Neural crest cell (in vitro differentiated cells): Measurements from ENCODE around the gene MUC5AC. TPM values are rescaled to one million over a fixed set of nuclear protein-coding genes. Genes with fewer than 3 reads are reported as not detected.

Source experiments
- DNase-seq: peaks from one replicate; pipeline ENCODE4 v3.0.0; 2021; ENCODE audit warnings: low read depth, mixed read lengths, low spot score
- H3K27ac Mint-ChIP-seq: one replicate; pipeline ENCODE4 v1.8.0; 2021; ENCODE audit warnings: mild to moderate bottlenecking, mixed read lengths; ENCODE audit not compliant: unreplicated experiment
- H3K27me3 Mint-ChIP-seq: 2 replicates; pipeline ENCODE4 v1.8.0; 2021; ENCODE audit warnings: low read depth, mild to moderate bottlenecking, mixed read lengths
- H3K36me3 Mint-ChIP-seq: 2 replicates; pipeline ENCODE4 v1.8.0; 2021; ENCODE audit warnings: low read depth, mild to moderate bottlenecking, mixed read lengths
- H3K4me1 Mint-ChIP-seq: 2 replicates; pipeline ENCODE4 v1.8.0; 2021; ENCODE audit warnings: mixed read lengths
- H3K4me3 Mint-ChIP-seq: one replicate; pipeline ENCODE4 v1.8.0; 2021; ENCODE audit warnings: mild to moderate bottlenecking, mixed read lengths
- H3K9me3 Mint-ChIP-seq: 2 replicates; pipeline ENCODE4 v1.8.0; 2021; ENCODE audit warnings: mixed read lengths
- CTCF ChIP-seq: fragments of 200-600 bp; sonication (generic); conservative IDR thresholded peaks from 2 replicates; pipeline ENCODE4 v1.5.0; 2021; ENCODE audit warnings: antibody characterized with exemption, mild to moderate bottlenecking
- total RNA-seq: library from RNA; stranded (reverse); gene quantifications from 2 replicates; pipeline ENCODE4 v1.2.1, GENCODE V29; 2021

The MUC5AC gene
- total RNA-seq, 1 donor from 2014 or later, result not detected

GRCh38 chr11:1194231-1194976 is 36.7 kb downstream of the MUC5AC start:
- TF ChIP-seq CTCF, result no peak
- H3K4me1 Mint-ChIP-seq, result no peaks in the 10 kb centered on the region
- H3K36me3 Mint-ChIP-seq, result no peaks in the 10 kb centered on the region
- H3K9me3 Mint-ChIP-seq, result no peaks in the 10 kb centered on the region
- no peak overlapping the region for H3K27ac Mint-ChIP-seq
- H3K4me3 Mint-ChIP-seq, result no peak overlapping the region
- H3K27me3 Mint-ChIP-seq, result peaks cover 2% of the 10 kb centered on the region
- no peak for DNase-seq

- Mint-ChIP-seq H3K36me3 (no peaks in the 10 kb centered on the region), H3K9me3 (no peaks in the 10 kb centered on the region), H3K27ac (no peak overlapping the region), H3K27me3 (peaks cover 2% of the 10 kb centered on the region), H3K4me3 (no peak overlapping the region), H3K4me1 (no peaks in the 10 kb centered on the region)
- TF ChIP-seq CTCF, result no peak
- DNase-seq, result no peak
Measured at GRCh38 chr11:1194977-1195681, 37.4 kb downstream of the MUC5AC start.

- no peak overlapping the region for H3K27ac Mint-ChIP-seq
- H3K27me3 Mint-ChIP-seq, result peaks cover 2% of the 10 kb centered on the region
- no peak overlapping the region for H3K4me3 Mint-ChIP-seq
- H3K4me1 Mint-ChIP-seq, result no peaks in the 10 kb centered on the region
- H3K9me3 Mint-ChIP-seq, result no peaks in the 10 kb centered on the region
- no peak for DNase-seq
- H3K36me3 Mint-ChIP-seq, result no peaks in the 10 kb centered on the region
- TF ChIP-seq CTCF, result no peak
Measured at GRCh38 chr11:1195682-1196515, 38.1 kb downstream of the MUC5AC start.

- DNase-seq, result no peak
- no peak for TF ChIP-seq CTCF
- no peak overlapping the region for H3K27ac Mint-ChIP-seq
- no peak overlapping the region for H3K4me3 Mint-ChIP-seq
- peaks cover 2% of the 10 kb centered on the region for H3K27me3 Mint-ChIP-seq
- no peaks in the 10 kb centered on the region for H3K9me3 Mint-ChIP-seq
- no peaks in the 10 kb centered on the region for H3K4me1 Mint-ChIP-seq
- H3K36me3 Mint-ChIP-seq, result no peaks in the 10 kb centered on the region
Measured at GRCh38 chr11:1196516-1197391, 39.0 kb downstream of the MUC5AC start.

- TF ChIP-seq CTCF, result no peak
- H3K4me1 Mint-ChIP-seq, result no peaks in the 10 kb centered on the region
- no peak overlapping the region for H3K27ac Mint-ChIP-seq
- no peaks in the 10 kb centered on the region for H3K9me3 Mint-ChIP-seq
- DNase-seq, result no peak
- H3K4me3 Mint-ChIP-seq, result no peak overlapping the region
- H3K36me3 Mint-ChIP-seq, result no peaks in the 10 kb centered on the region
- no peaks in the 10 kb centered on the region for H3K27me3 Mint-ChIP-seq
Measured at GRCh38 chr11:1197431-1197885, 39.7 kb downstream of the MUC5AC start.
